ENCODE results near the gene TERT.
"Not testable (repeated sequence)": the region's sequence is repeated elsewhere in the genome, so short reads cannot be mapped to it uniquely, and the experiment has no call there.

Gene TERT

GRCh38 chr5:1294835-1295649 is at the start of gene TERT:
Gene TERT (minus strand): TSS chr5:1295068. CDS start chr5:1294989, 79 bp downstream.
- peak; percentile 93 for DNase-seq

- DNase-seq, result peak; percentile 28
These were observed 49.3 kb upstream of the TERT start for GRCh38 chr5:1343931-1344901.

GRCh38 chr5:1343315-1343751 is 48.5 kb upstream of the TERT start:
- DNase-seq, result no peak

- DNase-seq, result not testable (repeated sequence)
These were observed 47.8 kb upstream of the TERT start for GRCh38 chr5:1342711-1343110.

- DNase-seq, result no peak
These were observed 47.4 kb upstream of the TERT start for GRCh38 chr5:1342268-1342667.

- DNase-seq, result no peak
These were observed 47.0 kb upstream of the TERT start for GRCh38 chr5:1341863-1342262.

GRCh38 chr5:1339818-1340210 is 44.9 kb upstream of the TERT start:
- DNase-seq, result not testable (repeated sequence)

GRCh38 chr5:1339139-1339817 is 44.4 kb upstream of the TERT start:
- not testable (repeated sequence) for DNase-seq

GRCh38 chr5:1338506-1339070 is 43.7 kb upstream of the TERT start:
- DNase-seq, result no peak

- DNase-seq, result no peak
These were observed 43.3 kb upstream of the TERT start for GRCh38 chr5:1338196-1338490.

- no peak for DNase-seq
These were observed 42.8 kb upstream of the TERT start for GRCh38 chr5:1337489-1338195.

GRCh38 chr5:1336749-1337488 is 42.1 kb upstream of the TERT start:
- no peak for DNase-seq

- no peak for DNase-seq
These were observed 41.3 kb upstream of the TERT start for GRCh38 chr5:1336106-1336561.

- DNase-seq, result no peak
These were observed 40.8 kb upstream of the TERT start for GRCh38 chr5:1335540-1336095.

- no peak for DNase-seq
These were observed 40.1 kb upstream of the TERT start for GRCh38 chr5:1334831-1335539.

GRCh38 chr5:1333986-1334385 is 39.1 kb upstream of the TERT start:
- no peak for DNase-seq

- not testable (repeated sequence) for DNase-seq
These were observed 38.4 kb upstream of the TERT start for GRCh38 chr5:1333286-1333685.

GRCh38 chr5:1332461-1333001 is 37.7 kb upstream of the TERT start:
- DNase-seq, result no peak

GRCh38 chr5:1331861-1332405 is 37.1 kb upstream of the TERT start:
- no peak for DNase-seq

All from CD4-positive, alpha-beta T cell treated with Interleukin-6 for 4 hours (primary cell).